HG03175 (cell line): ENCODE measurements around the gene TPTE.
"Not testable (repeated sequence)": the region's sequence is repeated elsewhere in the genome, so short reads cannot be mapped to it uniquely, and the experiment has no call there.

Experiments
- ATAC-seq: cut with Tn5 transposase; IDR thresholded peaks from one replicate; pipeline ENCODE4 v1.9.1; 2021; ENCODE audit warnings: mild to moderate bottlenecking, moderate library complexity; ENCODE audit not compliant: unreplicated experiment

Gene TPTE

DNA sequence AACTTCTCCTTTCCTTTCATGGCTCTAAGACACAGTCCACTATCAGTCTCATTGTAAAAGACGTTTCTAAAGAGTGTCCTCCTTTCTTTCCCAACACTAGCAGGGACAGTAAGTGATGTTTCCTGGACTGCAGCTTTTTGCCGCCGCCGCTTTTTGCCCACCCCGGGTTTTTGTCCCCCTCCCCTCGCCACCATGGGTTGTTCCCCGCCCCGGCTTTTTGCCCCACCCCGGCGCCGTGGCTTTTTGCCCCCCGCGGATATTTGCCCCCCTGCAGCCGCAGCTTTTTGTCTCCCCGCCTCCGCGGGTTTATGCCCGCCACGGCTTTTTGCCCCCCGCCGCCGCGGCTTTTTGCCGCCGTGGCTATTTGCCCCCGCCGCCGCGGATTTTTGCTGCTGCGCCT, 95.2 kb downstream of the TPTE start:
- ATAC-seq = no peak

DNA sequence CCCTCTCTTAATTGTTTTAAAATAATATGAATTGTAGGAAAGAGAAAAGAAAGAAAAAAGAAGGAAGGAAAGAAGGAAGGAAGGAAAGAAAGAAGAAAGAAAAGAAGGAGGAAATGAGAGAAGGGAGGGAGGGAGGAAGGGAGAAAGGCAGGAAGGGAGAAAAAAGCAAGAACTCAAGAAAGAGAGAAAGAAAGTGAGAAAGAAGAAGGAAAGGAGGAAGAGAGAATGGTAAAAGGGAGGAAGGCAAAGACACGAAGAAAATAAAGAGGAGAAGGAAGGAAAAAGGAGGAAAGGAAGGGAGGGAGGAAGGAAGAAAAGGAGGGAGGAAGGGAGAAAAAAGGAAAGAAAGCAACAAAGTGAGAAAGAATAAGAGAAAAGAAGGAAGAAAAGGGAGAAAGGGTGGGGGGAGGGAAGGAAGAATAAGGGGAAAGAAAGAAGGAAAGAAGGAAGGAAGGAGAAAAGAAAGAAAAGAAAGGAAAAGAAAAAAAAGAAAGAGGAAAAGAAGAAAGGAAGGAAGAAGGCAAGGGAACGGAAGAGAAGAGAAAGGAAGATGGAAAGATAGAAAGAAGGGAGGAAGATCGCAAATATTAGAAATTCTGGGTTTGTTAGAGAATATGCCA, 95.9 kb downstream of the TPTE start:
- not testable (repeated sequence) for ATAC-seq

DNA sequence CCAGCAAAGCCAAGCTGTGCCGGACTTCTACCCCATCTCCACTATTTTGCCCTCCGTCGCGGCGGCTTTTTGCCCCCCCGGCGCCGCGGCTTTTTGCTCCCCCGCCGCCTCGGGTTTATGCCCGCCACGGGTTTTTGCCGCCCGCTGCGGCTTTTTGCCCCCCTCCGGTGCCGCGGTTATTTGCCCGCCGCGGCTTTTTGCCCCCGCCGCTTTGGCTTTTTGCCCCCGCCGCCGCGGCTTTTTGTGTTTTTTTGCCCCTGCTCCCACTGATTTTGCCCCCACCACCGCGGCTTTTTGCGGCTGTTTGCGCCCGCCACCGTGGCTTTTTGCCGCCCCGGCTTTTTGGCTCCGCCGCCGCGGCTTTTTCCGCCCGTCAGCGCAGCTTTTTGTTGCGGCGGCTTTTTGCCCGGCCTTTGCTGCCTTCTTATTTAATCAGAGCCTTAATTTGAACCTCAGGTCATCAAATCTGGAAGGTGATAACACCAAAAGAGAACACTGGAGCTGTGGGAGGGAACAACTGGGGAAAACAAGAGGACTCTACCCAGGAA, 106.0 kb downstream of the TPTE start:
- no peak for ATAC-seq

DNA sequence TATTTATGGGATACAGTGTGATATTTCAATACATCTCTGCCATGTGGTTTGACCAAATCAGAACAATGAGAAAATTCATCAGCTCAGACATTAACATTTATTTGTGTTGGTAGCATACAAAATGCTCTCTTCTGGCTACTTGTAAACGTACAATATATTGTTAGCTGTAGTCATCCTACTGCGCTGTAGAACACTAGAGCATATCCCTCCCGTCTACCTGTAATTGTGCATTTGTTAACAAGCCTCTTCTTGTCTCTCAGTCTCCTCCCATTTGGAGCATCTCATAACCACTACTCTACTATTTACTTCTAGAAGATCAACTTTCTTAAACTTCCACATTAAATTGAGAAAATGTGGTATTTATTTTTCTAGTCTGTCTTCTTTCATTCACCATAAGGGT, 107.9 kb downstream of the TPTE start:
- ATAC-seq = not testable (repeated sequence)

DNA sequence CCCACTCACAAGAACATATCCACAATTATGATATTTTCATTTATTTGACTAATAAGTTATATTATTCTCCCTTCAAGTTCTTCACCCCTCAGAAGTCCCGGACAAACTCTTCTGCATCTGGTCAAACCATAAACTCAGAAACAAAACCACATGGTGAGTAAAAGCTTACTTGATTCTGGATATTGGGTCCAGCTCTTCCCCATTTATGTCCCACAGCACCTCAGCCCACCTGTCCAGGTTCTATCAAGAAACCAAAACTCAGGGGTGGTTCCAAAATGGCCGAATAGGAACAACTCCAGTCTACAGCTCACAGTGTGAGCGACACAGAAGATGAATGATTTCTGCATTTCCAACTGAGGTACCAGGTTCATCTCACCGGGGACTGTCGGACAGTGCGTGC, 109.4 kb downstream of the TPTE start:
- ATAC-seq = not testable (repeated sequence)

DNA sequence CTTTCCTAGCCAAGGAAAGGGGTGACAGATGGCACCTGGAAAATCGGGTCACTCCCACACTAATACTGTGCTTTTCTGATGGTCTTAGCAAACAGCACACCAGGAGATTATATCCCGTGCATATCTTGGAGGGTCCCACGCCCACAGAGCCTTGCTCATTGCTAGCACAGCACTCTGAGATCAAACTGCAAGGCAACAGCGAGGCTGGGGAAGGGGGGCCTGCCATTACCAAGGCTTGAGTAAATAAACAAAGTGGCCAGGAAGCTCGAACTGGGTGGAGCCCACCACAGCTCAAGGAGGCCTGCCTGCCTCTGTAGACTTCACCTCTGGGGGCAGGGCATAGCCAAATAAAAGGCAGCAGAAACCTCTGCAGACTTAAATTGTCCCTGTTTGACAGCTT, 109.9 kb downstream of the TPTE start:
- ATAC-seq = not testable (repeated sequence)

DNA sequence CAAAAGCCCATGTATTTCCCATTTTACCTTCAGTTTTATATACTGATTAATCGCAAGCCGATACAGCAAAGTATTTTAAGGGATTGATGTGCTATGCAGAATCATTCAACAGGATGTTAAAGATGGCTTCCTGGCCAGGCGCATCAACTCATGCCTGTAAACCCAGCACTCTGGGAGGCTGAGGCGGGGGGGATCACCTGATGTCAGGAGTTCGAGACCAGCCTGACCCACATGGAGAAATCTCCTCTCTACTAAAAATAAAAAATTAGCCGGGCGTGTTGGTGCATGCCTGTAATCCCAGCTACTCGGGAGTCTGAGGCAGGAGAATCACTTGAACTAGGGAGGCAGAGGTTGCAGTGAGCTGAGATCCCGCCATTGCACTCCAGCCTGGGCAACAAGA, 116.8 kb downstream of the TPTE start:
- ATAC-seq = not testable (repeated sequence)

DNA sequence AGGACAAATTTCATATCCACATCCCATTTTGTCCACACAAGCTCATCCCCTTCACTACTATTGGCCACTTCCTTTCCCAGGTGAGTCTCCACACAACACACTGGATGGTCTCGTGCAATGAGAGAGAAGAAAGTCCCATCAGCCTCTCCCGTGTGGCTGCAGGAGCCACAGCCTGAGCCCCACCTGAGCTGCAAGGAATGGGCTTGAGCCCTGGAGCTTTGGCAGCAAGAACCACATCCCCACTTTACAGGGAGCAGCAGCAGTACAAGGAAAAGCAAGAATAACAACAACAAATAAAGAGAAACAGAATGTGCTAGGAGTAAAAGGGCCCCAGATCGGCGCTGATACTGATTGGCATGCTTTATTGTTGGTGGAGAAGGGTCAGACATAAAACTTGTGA, 117.7 kb downstream of the TPTE start:
- ATAC-seq = no peak

DNA sequence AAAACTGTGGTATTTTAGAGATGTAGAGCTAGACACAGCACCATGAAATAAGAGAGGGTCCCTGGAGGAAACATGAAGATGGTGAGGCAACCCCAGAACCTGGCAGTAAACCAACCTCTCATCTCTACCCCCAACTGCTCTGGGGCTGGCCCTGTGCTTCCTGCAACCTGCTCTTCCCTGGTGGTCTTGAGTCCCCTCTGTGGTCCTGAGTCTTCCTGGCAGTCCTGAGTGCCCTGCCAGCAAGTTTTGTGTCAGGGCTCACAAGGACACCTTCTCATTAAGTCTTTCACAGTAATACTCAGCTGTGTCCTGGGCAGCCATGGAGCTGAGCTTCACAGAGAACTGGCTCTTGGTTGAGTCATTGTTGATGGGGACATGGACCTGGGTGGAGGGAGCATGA, 118.4 kb downstream of the TPTE start:
- ATAC-seq = not testable (repeated sequence)

DNA sequence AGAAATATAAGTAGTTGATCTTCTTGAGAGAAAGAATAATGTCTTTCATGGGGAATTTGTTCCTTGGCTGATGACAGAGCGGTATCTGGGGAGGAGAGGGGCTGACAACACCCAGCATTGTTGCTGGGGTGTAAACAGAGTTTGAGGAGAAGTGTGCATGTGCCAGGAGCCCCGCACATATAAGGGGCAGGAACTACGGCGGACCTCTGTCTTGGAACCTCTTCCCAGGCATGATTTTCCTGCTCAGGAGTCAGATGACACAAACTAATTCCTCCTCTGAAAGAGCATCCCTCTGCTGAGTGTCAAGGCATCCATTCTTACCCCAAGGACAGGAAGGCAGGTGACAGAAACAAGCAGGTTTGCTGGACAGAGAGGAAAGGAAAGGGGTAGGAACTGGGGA, 119.1 kb downstream of the TPTE start:
- no peak for ATAC-seq

DNA sequence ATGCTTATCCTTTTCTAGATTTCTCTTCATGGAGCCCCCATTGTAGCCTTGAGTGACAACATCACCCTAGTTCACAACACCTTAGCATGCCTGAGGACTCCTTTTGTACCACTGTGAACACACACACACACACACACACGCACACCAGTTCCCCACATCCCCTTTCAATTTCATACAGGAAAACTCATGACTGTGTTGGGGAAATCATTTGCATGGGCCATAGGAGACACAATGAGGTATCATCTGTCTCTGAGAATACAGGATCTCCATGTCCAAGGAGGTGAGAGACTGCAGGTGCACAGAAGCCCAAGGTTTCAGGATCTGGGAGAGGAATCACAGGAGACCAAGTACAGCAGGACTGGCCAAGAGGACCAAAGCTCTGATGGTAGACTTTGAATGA, 119.7 kb downstream of the TPTE start:
- ATAC-seq = no peak

DNA sequence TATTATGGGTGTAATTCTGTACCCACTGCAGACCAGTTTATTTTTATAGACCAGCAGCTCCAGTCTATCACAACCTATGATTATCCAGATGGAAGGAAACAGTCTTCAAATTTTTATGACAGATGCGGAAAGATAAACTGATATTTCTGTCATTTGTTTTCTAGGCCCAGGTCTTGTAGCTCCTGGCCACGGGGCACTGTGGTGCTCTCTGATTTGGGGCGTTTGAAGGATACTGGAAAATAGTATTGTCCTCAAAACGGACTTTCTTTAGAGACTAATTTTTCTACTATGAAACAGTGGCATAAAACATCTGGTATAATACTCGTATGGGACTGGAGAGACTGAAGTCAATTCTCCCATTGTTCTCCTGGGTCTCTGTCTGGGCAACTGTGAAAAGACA, 124.3 kb downstream of the TPTE start:
- ATAC-seq = not testable (repeated sequence)

DNA sequence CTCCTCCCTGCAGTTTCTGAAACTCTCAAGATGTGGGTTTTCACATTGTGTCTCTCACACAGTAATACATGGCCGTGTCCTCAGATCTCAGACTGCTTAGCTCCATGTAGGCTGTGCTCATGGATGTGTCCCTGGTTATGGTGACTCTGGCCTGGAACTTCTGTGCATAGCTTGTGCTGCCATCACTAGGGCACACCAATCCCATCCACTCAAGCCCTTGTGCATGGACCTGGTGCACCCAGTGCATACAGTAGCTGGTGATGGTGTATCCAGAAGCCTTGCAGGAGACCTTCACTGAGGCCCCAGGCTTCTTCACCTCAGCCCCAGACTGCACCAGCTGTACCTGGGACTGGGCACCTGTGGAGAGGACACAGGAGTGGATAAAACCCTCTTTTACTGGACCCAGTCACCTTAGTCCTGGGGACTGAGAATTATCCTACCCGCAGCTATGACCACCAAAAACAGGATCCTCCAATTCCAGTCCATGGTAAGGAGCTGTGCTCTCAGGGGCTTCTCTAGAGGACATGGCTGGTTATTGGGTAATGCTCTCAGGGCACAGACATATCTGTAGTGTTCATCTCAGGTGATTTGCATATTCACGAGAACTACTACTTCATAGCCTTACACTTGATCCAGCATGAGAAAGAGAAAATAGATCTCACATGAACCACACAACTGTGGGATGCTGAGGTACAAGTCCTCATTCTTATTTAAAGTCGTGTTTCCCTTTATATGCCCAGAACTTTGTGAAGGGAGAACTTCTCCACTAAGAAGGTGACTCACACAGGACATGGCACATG, 128.2 kb downstream of the TPTE start:
- not testable (repeated sequence) for ATAC-seq

DNA sequence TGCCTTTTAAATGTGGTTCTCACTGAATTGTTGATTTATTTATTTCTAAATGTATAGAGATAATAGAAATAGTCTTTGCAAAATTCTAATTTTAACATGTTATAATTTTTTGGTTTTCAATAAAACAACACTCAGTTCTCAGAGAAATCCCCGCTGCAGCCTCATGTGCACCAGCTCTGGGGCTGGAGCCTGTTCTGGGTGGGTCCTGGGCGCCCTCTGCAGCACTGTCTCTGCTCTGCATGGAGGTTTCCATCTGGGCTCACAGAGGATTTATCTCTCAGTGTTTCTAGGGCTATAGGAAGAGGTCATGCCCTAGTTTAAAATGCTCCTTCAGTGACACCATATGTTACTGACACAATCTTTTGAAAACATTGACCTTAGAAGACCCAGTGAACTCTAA, 128.9 kb downstream of the TPTE start:
- not testable (repeated sequence) for ATAC-seq
